ENCODE data around the gene FAR1.

DNA sequence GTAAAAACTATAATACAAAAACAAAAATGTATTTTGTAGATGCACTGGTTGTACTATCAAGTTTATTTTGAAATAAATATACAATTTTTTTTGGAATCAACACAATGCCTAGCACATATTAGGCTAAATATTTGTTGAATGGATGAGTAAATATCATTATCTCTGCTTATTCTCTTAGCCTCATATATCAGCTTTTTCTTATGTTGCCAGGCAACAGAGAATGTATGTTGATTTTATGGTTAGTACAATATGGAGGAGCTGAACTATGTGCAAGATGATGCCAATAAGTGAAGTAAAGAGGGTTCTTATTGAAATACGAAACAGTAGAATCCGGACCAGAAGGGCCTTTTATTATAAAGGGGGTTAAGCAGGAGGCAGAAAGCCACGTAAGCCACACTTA lies 94.9 kb downstream of the FAR1 start:
- TF ChIP-seq, protein P1, sequence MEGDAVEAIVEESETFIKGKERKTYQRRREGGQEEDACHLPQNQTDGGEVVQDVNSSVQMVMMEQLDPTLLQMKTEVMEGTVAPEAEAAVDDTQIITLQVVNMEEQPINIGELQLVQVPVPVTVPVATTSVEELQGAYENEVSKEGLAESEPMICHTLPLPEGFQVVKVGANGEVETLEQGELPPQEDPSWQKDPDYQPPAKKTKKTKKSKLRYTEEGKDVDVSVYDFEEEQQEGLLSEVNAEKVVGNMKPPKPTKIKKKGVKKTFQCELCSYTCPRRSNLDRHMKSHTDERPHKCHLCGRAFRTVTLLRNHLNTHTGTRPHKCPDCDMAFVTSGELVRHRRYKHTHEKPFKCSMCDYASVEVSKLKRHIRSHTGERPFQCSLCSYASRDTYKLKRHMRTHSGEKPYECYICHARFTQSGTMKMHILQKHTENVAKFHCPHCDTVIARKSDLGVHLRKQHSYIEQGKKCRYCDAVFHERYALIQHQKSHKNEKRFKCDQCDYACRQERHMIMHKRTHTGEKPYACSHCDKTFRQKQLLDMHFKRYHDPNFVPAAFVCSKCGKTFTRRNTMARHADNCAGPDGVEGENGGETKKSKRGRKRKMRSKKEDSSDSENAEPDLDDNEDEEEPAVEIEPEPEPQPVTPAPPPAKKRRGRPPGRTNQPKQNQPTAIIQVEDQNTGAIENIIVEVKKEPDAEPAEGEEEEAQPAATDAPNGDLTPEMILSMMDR (IDR thresholded peaks at IDR 0.05): no peak
- TF ChIP-seq POLR2A (IDR thresholded peaks at IDR 0.05): no peak
